Kidney (tissue), 14 donors: ENCODE results near the gene LAMB3. TPM values are rescaled to one million over a fixed set of nuclear protein-coding genes. Genes with fewer than 3 reads are reported as not detected.

ENCODE experiments used
- DNase-seq, 5 donors: peaks; one replicate each; pipeline ENCODE4 v3.0.0-alpha.2; 2013 to 2020
- FAIRE-seq: peaks from 2 replicates; lab custom pipeline; 2012; peaks lifted over from hg19 to GRCh38; lab: Jason Lieb, UNC
- H3K27ac ChIP-seq, 2 donors: one replicate each; pipeline ENCODE4 v1.7.0; 2013; ENCODE audit warnings: low read depth in 2 of 2, low read length in 2 of 2, inconsistent platforms in 1 of 2
- H3K27me3 ChIP-seq: one replicate; pipeline ENCODE4 v1.7.1; 2013; ENCODE audit warnings: low read length, inconsistent platforms; ENCODE audit not compliant: control insufficient read depth, insufficient read depth
- H3K36me3 ChIP-seq, 3 donors: one replicate each; pipeline versions ENCODE4 v1.7.0 to v1.7.1; 2013; ENCODE audit warnings: low read length in 3 of 3, control low read depth in 1 of 3, inconsistent platforms in 1 of 3; ENCODE audit not compliant: insufficient read depth in 3 of 3, control insufficient read depth in 2 of 3
- H3K4me1 ChIP-seq, 3 donors: one replicate each; pipeline versions ENCODE4 v1.7.0 to v1.7.1; 2013; ENCODE audit warnings: low read length in 3 of 3, inconsistent platforms in 1 of 3, low read depth in 1 of 3; ENCODE audit not compliant: control insufficient read depth in 2 of 3, insufficient read depth in 2 of 3
- H3K4me3 ChIP-seq, 3 donors: one replicate each; pipeline versions ENCODE4 v1.7.0 to v1.8.1; 2013; ENCODE audit warnings: low read length in 3 of 3, control low read depth in 1 of 3, inconsistent platforms in 1 of 3
- H3K9ac ChIP-seq, 3 donors: one replicate each; pipeline versions ENCODE4 v1.7.0 to v1.7.1; 2013; ENCODE audit warnings: low read length in 3 of 3, control low read depth in 1 of 3, inconsistent platforms in 1 of 3
- H3K9me3 ChIP-seq, 3 donors: one replicate each; pipeline versions ENCODE4 v1.7.0 to v1.7.1; 2013; ENCODE audit warnings: low read length in 3 of 3, control low read depth in 1 of 3, inconsistent platforms in 1 of 3; ENCODE audit not compliant: control insufficient read depth in 2 of 3, insufficient read depth in 1 of 3
- CTCF ChIP-seq: IDR thresholded peaks from 3 replicates; pipeline ENCODE4 v1.5.1; 2012; ENCODE audit warnings: mild to moderate bottlenecking, moderate library complexity, borderline replicate concordance; ENCODE audit not compliant: insufficient read depth; ENCODE audit errors: extremely low read depth
- intact Hi-C: fragments of 100-400 bp; cut with DNase I; formaldehyde crosslinking; loops from one replicate; pipeline ENCODE4 v1.11.1; 2022
- polyA plus RNA-seq: library from polyadenylated mRNA; stranded (reverse); fragments of 350-450 nt; fragmentation: Illumina TruSeq; extraction: RNeasy Lipid Tissue Mini Kit (QIAGEN cat#74804); gene quantifications from one replicate; pipeline ENCODE4 v1.2.3, GENCODE V29; 2014; ENCODE audit warnings: low read depth, low replicate concordance; ENCODE audit not compliant: insufficient read depth
- total RNA-seq: library from RNA; stranded (reverse); fragmentation: NEBNext Ultra II Directional; extraction: Animal tissue kit (Norgen Biotek cat#: 25700); gene quantifications from one replicate; pipeline ENCODE4 v1.2.1, GENCODE V29; 2021
- donor health status: control.
- donor health status: control.
- donor health status: control.
- donor health status: control.
- donor health status: control.
- donor health status: DM: yes; HTN: yes; CAD: no.
- donor health status: Normal renal cell carcinoma (clear cell type).

LAMB3 gene
- total and polyA plus RNA-seq, 2 donors from 2014 or later, result 2.5 to 59.7 TPM

- peaks cover 10 to 52% (median 52%) of the 10 kb centered on the region in 3 donors for H3K4me1 ChIP-seq
- intact Hi-C loops, result no loop called here
- DNase-seq (peak in 2 of 5 donors; percentile 45 to 72), FAIRE-seq (no peak)
- no peaks in the 10 kb centered on the region for H3K9me3 ChIP-seq
- H3K4me3 ChIP-seq, result peak overlapping the region in 1 of 3 donors; percentile 18
- H3K27ac ChIP-seq, result peak overlapping the region; percentile 59 to 77
- no peak for TF ChIP-seq CTCF
- peak overlapping the region in 1 of 3 donors; percentile 23 for H3K9ac ChIP-seq
- no peaks in the 10 kb centered on the region for H3K27me3 ChIP-seq
- H3K36me3 ChIP-seq, result no peaks in the 10 kb centered on the region
Observed at GRCh38 chr1:209645574-209646452, 6.4 kb downstream of the LAMB3 start.

- TF ChIP-seq CTCF, result peak; percentile 19
- intact Hi-C loops, result no loop called here
- no peaks in the 10 kb centered on the region for H3K9me3 ChIP-seq
- H3K4me3 ChIP-seq, result no peak overlapping the region
- H3K9ac ChIP-seq, result peak overlapping the region in 1 of 3 donors; percentile 31
- peaks cover 10 to 44% (median 43%) of the 10 kb centered on the region in 3 donors for H3K4me1 ChIP-seq
- peak overlapping the region; percentile 71 to 90 for H3K27ac ChIP-seq
- peak in 2 of 5 donors; percentile 79 to 85 for DNase-seq
- H3K27me3 ChIP-seq, result no peaks in the 10 kb centered on the region
- no peak for FAIRE-seq
- no peaks in the 10 kb centered on the region for H3K36me3 ChIP-seq
Observed at GRCh38 chr1:209643285-209644020, 8.8 kb downstream of the LAMB3 start.

GRCh38 chr1:209642816-209643215 lies 9.4 kb downstream of the LAMB3 start:
- intact Hi-C loops, result no loop called here
- Histone ChIP-seq H3K4me3 (no peak overlapping the region), H3K9ac (no peak overlapping the region), H3K4me1 (peaks cover 7 to 44% (median 40%) of the 10 kb centered on the region in 3 donors), H3K27ac (peak overlapping the region; percentile 71 to 90), H3K9me3 (no peaks in the 10 kb centered on the region), H3K27me3 (no peaks in the 10 kb centered on the region), H3K36me3 (no peaks in the 10 kb centered on the region)
- no peak for TF ChIP-seq CTCF
- FAIRE-seq (no peak), DNase-seq (no peak)
